Psoas muscle (tissue), 8 donors: Measurements from ENCODE around the gene MAML2. TPM values are rescaled to one million over a fixed set of nuclear protein-coding genes. Genes with fewer than 3 reads are reported as not detected.
A peak's percentile ranks its signal among the peaks of the same experiment; 100 is the strongest.

ENCODE experiments used
- ATAC-seq, 4 donors: fragments of 200-7000 bp; cut with Tn5 transposase; one replicate each; pipeline ENCODE4 v1.9.1; 2020; ENCODE audit warnings: moderate library complexity in 3 of 4, mild to moderate bottlenecking in 2 of 4
- DNase-seq, 2 donors: peaks; one replicate each; pipeline ENCODE4 v3.0.0-alpha.2; 2020
- H3K27ac ChIP-seq: fragments of 200-600 bp; one replicate; pipeline ENCODE4 v1.8.0; 2022
- H3K27me3 ChIP-seq, 3 donors: fragments of 200-600 bp in 1 of 3; one replicate each; pipeline versions ENCODE4 v1.6.1 to v1.8.0; 2013 to 2022; ENCODE audit warnings: low read length in 2 of 3, mild to moderate bottlenecking in 2 of 3, moderate library complexity in 1 of 3; ENCODE audit not compliant: insufficient read depth in 3 of 3
- H3K36me3 ChIP-seq, 2 donors: fragments of 200-600 bp in 1 of 2; one replicate each; pipeline versions ENCODE4 v1.6.1 to v1.8.0; 2013 to 2022; ENCODE audit warnings: low read depth in 1 of 2, mild to moderate bottlenecking in 1 of 2, moderate library complexity in 1 of 2; ENCODE audit not compliant: insufficient read depth in 1 of 2
- H3K4me1 ChIP-seq: fragments of 200-600 bp; one replicate; pipeline ENCODE4 v1.8.0; 2022
- H3K4me3 ChIP-seq: fragments of 200-600 bp; one replicate; pipeline ENCODE4 v1.8.0; 2022; ENCODE audit warnings: mild to moderate bottlenecking
- H3K9me3 ChIP-seq: fragments of 200-600 bp; one replicate; pipeline ENCODE4 v1.8.0; 2022
- WGBS, 3 donors: extraction: QIAGEN DNeasy Blood & Tissue Kit; methylation state at CpG; one replicate each; pipeline versions ENCODE4 v1.1.6 to v1.1.7; 2013; 5-methylcytosine and 5-hydroxymethylcytosine counted together
- intact Hi-C, 2 donors: fragments of 100-400 bp; cut with DNase I; formaldehyde crosslinking; loops; one replicate each; pipeline versions ENCODE4 v1.11.0 to v1.14.2; 2022
- polyA plus RNA-seq, 3 donors: library from polyadenylated mRNA; stranded (reverse); fragments of 200-250 nt; gene quantifications; one replicate each; pipeline ENCODE4 v1.2.3, GENCODE V29; 2013
- total RNA-seq, 4 donors: library from RNA; stranded (reverse); fragmentation: NEBNext Ultra II Directional in 2 of 4; extraction: Animal tissue kit (Norgen Biotek cat#: 25700) in 2 of 4; gene quantifications; one replicate each; pipeline versions ENCODE4 v1.2.1 to v1.2.4, GENCODE V29; 2021 to 2023
- TF ChIP-seq, protein P1 (sequence below): fragments of 200-600 bp; IDR thresholded peaks from one replicate; pipeline ENCODE4 v1.8.0; 2022; ENCODE audit warnings: antibody characterized with exemption
- donor health status: healthy with polysubstance abuse.
- donor health status: DM: no; HTN: no; CAD: no; lungs with moderate emphysema.
- donor health status: Bipolar disorder and iron deficiency.
- donor health status: healthy.
- donor health status: DM: yes; HTN: yes; CAD: no.
- donor health status: DM: no; HTN: no; CAD: no.
- donor health status: DM: no; HTN: no; CAD: no.
- donor health status: DM: yes; HTN: yes; CAD: no.

MAML2 gene
- total and polyA plus RNA-seq, 7 donors = 0.39 to 3.7 (median 1.5) TPM

DNA sequence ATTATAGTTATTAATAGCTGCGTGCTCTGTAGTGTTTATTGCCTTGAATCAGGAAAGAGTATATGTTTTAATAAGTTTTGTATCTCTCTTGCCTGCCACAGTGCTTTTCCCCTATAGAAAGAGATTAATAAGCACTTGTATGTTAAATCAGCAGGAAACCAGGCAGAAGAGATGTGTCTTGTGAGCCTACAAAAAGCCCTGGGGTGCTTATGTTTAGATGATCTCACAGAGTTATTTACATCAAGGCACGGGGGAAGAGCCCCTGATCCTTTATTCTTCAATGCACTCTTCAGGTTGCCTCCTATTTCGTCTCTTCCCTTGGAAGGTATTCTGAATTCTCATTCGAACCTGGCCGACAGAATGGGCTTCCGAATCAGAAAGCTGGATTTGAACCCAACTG, 183.0 kb downstream of the MAML2 start:
- Histone ChIP-seq H3K4me3 (no peak overlapping the region), H3K27me3 (no peaks in the 10 kb centered on the region), H3K4me1 (peaks cover 3% of the 10 kb centered on the region), H3K9me3 (no peaks in the 10 kb centered on the region), H3K36me3 (no peaks in the 10 kb centered on the region), H3K27ac (no peak overlapping the region)
- DNase-seq (no peak), ATAC-seq (no peak)
- WGBS, 3 donors = 58 to 86% (median 64%) methylated on average over 6 of the region's 6 CpGs
- TF ChIP-seq, protein P1, sequence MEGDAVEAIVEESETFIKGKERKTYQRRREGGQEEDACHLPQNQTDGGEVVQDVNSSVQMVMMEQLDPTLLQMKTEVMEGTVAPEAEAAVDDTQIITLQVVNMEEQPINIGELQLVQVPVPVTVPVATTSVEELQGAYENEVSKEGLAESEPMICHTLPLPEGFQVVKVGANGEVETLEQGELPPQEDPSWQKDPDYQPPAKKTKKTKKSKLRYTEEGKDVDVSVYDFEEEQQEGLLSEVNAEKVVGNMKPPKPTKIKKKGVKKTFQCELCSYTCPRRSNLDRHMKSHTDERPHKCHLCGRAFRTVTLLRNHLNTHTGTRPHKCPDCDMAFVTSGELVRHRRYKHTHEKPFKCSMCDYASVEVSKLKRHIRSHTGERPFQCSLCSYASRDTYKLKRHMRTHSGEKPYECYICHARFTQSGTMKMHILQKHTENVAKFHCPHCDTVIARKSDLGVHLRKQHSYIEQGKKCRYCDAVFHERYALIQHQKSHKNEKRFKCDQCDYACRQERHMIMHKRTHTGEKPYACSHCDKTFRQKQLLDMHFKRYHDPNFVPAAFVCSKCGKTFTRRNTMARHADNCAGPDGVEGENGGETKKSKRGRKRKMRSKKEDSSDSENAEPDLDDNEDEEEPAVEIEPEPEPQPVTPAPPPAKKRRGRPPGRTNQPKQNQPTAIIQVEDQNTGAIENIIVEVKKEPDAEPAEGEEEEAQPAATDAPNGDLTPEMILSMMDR = no peak
- intact Hi-C loops = no loop called here

DNA sequence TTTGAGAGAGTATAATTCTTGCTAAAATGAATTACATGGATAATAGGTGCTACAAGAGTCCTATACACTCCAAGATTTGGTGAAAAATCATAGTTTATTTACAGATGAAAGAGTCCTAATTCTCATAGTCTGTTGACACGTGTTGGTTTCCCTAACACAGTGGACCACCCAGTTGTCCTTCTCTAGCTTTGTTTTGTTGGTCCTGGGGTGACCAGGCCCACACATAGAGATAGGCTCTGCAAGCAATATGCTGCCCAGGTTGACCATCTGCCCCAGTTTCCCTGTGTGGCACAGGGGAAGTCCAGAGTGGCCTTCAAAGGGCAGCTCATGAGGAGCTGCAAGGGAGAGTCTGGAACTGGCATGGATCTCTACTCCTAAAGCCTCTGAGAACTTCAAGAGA, 184.9 kb downstream of the MAML2 start:
- H3K27me3 ChIP-seq = no peaks in the 10 kb centered on the region
- TF ChIP-seq, protein P1 = no peak
- DNase-seq (no peak), ATAC-seq (no peak)
- H3K9me3 ChIP-seq = no peaks in the 10 kb centered on the region
- WGBS, 3 donors = 68 to 89% (median 85%) methylated on average over 1 of the region's 1 CpG
- H3K36me3 ChIP-seq = no peaks in the 10 kb centered on the region
- no peak overlapping the region for H3K27ac ChIP-seq
- H3K4me1 ChIP-seq = peaks cover 3% of the 10 kb centered on the region
- intact Hi-C loops = no loop called here
- H3K4me3 ChIP-seq = no peak overlapping the region

DNA sequence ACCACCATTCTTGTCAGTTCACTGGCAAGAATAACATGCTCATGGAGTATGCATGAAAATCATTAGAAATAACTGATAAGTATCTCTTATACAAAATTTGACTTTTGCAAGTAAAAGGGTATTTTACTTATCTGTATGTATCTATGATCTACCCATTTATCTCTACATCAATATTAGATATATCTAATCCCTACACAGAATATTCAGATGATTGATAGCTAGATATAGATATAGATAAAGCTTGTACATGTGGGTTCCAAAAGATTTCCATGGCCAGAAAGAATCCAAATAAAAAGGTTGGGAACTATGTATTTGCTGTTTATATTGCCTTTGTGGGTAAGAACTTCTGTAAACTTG, 185.5 kb downstream of the MAML2 start:
- DNase-seq (no peak), ATAC-seq (no peak)
- intact Hi-C loops = no loop called here
- Histone ChIP-seq H3K9me3 (no peaks in the 10 kb centered on the region), H3K4me3 (no peak overlapping the region), H3K4me1 (peaks cover 3% of the 10 kb centered on the region), H3K27me3 (no peaks in the 10 kb centered on the region), H3K27ac (peak overlapping the region; percentile 43), H3K36me3 (no peaks in the 10 kb centered on the region)
- TF ChIP-seq, protein P1 = no peak

DNA sequence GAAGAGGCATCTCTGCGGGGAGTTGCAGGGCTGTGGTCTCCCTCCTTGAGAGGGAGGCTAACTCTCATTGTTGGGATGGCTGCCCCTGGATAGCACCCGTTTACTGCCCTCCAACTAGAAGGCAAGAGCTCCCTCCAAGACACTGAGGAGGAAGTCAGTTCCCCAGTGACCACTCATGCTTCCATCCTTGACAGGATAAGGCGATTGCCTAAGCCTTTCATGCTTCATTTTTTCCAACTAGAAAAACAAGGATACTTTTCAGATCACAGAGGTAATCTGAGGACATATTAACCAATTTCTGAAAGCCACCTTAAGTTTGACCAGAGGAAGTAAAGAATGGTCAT, 186.6 kb downstream of the MAML2 start:
- Histone ChIP-seq H3K4me3 (peak overlapping the region; percentile 6), H3K27ac (peak overlapping the region; percentile 43), H3K36me3 (no peaks in the 10 kb centered on the region), H3K9me3 (no peaks in the 10 kb centered on the region), H3K4me1 (peaks cover 3% of the 10 kb centered on the region), H3K27me3 (no peaks in the 10 kb centered on the region)
- ATAC-seq = peak; percentile 43 to 79 (median 68)
- DNase-seq = no peak
- intact Hi-C loops = no loop called here
- TF ChIP-seq, protein P1 = no peak
- 42 to 47% (median 45%) methylated on average over 3 of the region's 3 CpGs for WGBS, 3 donors

DNA sequence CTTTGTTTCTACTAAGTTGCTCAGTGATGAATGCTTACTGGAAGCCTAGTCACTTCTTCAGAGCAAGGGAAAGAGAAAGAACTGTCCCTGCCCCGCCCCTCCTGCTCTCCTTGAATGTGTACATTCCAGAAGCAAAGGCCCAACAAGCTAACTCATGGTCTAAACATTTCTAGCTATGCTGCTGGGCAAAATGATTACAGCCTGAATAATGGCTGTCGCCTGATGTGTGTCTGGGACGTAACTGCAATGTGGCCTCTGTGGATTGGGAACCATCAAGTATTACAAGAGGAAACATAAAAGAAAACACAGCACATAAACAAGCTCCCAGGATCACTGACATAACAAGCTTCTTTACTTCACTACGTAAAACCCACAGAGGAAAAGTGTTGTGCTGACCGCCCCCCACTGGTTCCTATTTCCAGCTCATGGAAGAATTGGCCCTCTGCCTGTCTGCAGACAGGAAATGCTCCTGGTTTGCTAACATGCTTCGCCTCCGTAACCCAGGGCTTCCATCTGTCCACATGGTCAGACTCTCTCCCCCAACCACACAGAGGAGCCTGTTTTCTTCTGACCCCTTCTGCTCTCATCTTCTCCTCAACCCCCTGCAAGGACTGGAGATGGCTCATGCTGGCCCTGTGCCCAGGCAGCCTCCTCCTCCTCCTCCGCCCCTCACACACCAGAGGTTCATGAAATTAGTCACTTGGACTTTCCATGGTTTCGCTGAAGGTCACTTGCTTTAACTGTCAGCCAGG, 187.2 kb downstream of the MAML2 start:
- no peaks in the 10 kb centered on the region for H3K9me3 ChIP-seq
- no peaks in the 10 kb centered on the region for H3K27me3 ChIP-seq
- intact Hi-C loops = no loop called here
- H3K36me3 ChIP-seq = no peaks in the 10 kb centered on the region
- ATAC-seq (peak; percentile 58 to 76 (median 72)), DNase-seq (peak; percentile 79 to 86)
- peaks cover 3% of the 10 kb centered on the region for H3K4me1 ChIP-seq
- 52 to 64% (median 61%) methylated on average over 9 of the region's 9 CpGs for WGBS, 3 donors
- H3K27ac ChIP-seq = peak overlapping the region; percentile 43
- TF ChIP-seq, protein P1 = no peak
- H3K4me3 ChIP-seq = peak overlapping the region; percentile 6
